ENCODE data around the gene GRM8.
"Not testable (repeated sequence)": the region's sequence is repeated elsewhere in the genome, so short reads cannot be mapped to it uniquely, and the experiment has no call there.

Gene GRM8

DNA sequence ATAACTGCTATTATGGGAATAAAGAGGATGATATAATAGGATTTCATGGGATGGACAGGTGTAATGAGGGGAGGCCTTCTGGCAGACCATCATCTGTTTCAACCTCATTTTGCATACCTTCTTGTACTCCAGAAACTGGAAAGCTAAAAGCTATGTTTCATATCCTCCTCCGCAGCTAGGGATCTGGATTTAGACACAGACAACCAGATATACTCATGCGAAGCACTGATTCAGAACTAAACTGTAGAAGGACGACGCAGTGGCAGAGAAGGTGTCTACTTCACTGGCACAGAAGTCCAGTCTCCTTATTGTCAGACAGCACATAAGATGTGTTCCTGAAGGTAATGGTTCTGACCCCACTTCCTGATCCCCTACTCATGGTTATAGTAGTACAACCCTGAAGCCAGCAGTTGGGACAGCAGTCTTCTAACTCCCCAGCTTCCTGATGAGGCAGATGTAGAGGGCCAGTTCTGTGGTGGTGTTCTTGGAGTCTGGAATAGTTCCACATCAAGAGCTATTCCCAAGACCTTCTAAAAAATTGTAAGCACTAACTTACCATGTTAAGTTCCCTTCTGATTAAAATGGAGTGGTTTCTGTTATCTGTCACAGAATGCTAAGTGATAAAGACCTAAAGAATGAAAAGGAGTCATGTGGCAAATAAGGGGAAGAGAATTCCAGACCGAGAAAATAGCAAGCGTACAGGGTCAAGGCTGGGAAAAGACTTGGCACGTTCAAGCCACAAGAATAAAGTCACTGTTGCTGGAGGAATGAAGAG, 550.3 kb downstream of the GRM8 start:
- DNase-seq = no peak

DNA sequence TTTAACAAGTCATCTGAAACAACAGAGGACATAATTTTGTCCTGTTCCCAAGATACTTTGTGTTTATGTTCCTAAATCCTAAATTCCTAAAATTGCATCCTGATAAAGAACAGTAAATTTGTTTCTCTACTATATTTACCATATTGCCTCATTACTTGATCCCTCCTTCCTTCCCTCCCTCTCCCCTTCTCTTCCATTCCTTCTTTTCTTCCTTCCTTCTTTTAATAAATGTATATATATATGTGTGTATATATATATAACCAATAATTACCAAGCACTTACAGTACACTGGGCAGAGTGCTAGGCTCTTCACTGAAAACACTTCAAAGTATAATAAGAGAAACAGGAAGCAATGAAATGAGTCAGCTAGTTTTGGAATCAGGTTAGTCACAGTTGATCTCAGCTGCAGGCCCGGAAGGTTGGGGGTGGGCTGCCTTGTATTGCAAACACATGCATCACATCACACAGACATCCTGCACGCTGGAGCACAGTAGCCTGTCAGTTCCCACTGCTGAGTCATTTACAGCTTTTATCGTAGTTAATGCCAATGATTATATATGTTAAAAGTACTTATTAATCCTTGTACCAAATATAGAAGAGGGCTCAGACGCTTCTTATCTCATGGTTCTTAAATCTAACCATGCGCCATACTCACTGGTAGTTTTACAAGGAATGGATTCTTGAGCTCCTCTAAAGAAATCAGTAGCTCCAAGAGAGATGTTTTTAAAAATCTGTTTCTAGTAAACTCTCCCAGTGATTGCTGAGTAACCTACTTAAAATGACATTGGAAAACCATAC, 551.7 kb downstream of the GRM8 start:
- DNase-seq = peak; percentile 16

DNA sequence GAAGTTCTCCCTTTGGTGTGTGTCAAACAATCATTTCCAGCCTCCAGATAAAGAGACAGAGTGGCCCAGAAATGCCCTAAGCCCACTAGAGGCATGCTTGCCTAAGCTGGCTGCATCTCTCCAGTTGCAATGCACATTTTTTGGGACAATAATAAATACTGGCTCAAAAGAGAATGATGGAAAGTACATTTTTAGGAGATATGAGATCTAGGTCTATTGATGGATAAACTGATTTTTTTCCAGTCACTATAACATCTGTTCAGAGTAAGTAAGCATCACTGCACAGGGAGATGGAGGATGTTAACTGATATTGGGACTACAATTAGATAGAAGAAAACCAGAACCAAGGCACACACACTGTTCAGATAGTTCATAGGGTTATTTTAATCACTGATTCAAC, 553.0 kb downstream of the GRM8 start:
- DNase-seq = no peak

DNA sequence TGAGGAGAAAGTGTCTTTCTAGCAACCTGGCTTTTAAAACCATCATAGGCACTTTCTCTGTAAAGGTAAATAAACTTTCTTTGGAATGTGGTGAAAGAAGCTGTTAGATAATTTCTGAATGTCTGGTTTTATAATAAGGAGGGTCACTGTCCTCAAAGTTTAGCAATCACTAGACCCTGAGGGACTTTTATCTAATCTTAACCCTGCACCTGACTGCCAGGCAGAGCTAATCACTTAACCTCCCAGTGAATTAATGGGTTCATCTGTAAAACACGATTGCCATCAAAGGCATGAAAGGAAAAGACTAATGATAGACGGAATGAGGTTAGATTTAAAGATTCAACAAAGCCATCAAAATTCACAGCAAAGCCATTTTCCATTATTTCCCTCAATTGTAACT, 553.8 kb downstream of the GRM8 start:
- no peak for DNase-seq

DNA sequence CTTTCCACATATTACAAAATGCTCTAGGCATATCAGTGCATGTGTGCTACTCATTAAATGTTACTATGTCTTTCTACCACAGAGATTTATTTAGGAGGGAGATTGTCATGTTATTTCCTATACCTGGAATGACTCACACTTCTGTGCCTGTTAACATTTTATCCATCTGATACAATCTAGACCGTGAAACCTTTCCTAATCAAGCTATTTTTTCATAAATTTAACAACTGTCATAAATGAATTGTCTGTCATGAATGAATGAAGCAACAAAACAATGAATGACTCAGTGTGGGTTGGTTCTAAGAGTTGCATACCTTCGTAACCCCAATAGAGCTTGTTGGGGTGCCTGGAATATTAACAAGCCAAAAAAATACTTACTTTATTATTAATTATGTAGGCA, 554.3 kb downstream of the GRM8 start:
- no peak for DNase-seq

DNA sequence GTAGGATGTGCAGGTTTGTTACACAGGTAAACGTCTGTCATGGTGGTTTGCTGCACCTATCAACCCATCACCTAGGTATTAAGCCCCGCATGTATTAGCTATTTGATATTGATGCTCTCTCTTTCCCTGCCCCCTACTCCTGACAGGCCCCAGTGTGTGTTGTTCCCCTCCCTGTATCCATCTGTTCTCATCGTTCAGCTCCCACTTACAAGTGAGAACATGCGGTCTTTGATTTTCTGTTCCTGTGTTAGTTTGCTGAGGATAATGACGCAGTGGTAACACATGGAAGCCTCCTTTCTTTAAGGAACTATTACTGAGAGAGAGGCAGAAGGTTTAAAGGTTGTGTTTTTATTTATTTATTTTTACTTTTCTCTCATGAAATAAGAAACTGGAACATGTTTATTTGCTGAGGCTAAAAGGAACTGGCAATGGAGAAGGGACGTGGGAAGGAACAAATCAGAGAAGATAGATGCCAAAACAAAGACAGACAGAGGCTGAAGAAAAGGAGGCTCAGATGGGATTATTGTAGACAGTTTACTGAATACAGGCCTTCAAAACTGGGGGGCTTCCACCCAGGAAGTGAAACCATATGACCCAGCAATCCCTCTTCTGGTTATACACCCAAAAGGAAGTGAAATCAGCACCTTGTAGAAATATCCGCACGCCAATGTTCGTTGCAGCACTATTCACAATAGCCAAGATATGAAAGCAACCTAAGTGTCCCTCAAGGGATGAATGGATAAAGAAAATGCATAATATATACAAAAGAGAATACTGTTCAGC, 556.3 kb downstream of the GRM8 start:
- DNase-seq = no peak

DNA sequence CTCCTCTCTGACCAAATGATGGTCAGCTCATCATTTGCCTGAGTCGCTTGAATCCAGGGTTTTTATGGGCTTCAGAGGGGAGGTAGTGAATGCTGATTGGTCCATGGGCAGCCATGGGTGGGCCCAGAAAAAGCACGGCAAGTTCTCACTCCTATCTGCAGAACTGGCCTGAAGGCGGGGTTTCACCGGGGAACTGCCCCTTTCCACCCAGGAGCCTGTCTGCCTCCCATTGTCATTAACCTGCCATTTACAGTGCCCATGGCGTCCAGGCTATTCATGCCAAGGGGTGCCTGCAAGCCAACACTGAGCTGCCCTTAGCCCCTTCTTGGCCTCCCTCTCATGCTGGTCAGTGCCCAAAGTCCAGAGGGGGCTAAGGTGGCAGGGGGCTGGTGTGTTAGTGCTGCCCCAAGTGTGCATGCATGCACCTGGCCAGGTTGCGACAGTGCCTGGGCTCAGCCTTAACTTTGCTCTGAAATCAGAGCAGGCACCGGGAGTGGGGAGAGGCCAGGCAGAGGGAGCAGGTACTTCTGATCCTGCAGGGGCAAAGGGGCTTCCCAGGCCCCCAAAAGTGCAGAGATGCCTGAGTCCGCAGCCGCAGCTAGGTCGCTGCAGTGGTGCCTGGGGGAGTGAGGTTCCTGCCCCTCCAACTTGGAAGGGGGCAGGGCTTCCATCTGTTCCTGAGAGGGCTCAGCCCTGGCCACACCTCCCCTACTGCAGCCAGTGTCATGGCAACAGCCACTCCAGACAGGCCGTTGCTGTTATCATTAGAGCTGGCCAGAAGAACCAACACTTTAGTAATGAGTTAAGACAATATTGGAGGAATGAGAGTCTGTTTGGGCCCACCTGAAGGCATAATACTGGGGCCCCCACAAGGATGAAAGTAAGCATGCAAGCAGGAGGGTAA, 561.6 kb downstream of the GRM8 start:
- DNase-seq = no peak

DNA sequence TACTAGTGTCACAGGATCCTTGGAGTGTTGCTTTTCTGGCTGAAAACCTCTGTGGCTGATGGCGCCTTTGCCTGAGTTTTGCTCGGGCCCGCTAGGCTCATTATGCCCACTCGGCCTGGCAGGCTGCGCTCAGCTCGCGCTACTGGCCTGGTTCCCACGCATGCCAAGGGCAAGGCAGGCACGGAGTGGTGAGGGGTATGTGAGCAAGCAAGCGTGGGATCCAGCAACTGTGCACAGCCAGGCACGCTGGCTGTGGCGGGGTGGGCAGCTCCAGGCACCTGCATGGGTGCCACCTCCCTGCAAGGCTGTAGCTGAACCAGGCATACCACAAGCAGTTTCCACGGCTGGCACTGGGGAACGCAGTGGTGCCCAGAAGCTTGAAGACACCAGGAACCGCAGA, 562.6 kb downstream of the GRM8 start:
- DNase-seq = no peak

DNA sequence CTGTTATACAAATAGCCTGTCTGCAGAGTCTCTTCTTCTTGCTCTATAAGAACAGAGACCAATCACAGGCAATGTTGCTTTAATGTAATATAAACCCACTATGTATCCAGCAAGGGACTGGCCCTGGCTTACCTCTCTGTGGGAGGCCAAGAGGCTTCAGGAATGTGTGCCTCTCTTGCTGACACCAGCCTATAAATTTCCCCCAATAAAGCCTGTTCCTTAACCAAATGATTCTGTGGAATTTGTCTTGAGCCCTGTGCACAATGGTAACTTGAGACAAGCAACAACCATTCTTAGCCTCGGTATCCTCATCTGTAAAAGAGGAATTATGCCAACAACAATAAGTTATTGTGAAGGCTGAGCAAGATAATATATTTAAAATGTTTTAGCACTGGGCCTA, 563.7 kb downstream of the GRM8 start:
- DNase-seq = no peak

DNA sequence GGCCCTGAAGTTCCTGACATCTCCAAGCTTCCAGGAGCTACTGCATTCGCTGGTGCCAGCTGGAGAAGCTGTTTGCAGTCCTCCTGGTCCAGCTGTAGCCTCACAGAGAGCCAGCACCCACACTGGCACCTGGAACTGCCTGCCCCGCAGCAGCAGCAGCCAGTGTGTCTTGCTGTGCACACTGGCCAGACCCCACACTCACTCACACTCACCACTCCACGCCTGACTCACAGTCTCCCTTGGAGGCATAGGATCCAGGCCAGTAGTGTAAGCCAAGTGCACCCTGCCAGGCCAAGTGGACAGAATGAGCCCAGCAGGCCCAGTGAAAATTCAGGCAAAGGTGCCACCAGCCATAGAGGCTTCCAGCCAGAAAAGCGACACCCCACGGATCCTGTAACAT, 566.3 kb downstream of the GRM8 start:
- DNase-seq = no peak

DNA sequence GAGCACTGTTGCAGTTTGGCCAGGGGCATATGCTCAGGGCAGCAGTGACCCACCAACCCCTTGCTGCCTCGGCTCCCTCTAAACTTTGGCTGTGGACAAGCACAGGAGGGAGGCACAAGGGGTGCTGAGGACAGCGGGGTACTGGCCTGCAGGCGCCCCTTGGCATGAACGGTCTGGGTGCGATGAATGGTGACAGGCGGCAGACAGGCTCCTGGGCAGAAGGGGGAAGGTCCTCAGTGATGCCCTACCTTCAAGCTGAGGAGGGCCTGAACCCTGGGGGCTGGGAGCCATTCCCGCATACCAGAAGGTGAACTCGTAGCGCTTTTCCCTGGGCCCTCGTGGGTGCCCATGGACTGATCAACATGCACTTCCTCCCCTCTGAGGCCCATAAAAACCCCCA, 567.1 kb downstream of the GRM8 start:
- no peak for DNase-seq

DNA sequence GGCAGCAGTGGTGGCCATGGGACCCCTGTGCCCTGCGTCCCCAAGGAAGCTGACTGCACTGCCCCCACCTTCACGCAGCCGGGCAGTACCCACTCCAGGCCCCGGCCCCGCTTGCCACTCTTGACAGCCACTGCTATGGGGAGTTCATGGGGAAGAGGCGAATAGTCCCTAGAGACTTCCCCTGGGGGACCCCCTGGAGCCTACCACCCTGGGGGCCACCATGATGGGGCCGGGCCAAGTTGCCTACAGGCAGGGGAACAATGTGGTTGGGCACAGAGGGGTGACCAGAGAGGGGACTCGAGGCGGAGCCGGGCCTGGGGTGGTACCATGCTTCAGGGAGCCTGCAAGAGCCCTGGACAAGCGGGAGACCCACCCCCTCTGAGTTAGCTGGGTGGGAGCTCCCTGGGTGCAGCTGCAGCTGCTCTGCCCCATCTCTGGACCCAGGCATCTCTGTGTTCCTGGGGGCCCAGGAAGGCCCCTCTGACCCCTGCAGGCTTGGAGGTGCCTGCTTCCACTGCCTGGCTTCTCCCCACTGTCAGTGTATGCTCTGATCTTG, 567.6 kb downstream of the GRM8 start:
- no peak for DNase-seq

DNA sequence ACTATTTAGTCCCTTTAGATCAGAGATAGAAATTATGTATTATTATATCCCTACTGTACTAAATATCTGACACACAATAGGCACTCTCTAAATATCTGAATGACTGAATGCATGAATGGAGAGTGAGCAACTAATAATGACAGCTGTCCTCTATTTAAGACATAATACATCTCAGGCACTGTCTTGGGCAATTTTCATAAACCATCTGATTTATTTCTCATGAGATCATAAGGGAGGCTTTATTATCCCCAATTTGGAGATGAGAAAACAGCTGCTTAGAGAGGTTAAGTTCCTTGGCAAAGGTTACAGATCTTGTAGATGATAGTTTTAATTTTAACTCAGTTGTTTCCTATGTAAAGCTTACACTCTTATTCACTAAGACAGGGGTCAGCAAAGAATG, 570.6 kb downstream of the GRM8 start:
- no peak for DNase-seq

DNA sequence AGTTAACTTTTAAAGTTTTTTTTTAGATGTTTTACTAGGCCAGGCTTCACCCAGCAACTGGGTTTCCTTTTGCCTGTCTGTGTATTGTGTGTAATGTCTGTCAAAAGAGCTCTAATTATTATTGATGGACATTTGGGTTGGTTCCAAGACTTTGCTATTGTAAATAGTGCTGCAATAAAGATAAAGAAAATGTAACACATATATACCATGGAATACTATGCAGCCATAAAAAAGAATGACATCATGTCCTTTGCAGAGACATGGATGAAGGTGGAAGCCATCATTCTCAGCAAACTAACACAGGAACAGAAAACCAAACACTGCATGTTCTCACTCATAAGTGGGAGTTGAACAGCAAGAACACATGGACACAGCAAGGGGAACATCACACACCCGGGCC, 584.0 kb downstream of the GRM8 start:
- DNase-seq = not testable (repeated sequence)

DNA sequence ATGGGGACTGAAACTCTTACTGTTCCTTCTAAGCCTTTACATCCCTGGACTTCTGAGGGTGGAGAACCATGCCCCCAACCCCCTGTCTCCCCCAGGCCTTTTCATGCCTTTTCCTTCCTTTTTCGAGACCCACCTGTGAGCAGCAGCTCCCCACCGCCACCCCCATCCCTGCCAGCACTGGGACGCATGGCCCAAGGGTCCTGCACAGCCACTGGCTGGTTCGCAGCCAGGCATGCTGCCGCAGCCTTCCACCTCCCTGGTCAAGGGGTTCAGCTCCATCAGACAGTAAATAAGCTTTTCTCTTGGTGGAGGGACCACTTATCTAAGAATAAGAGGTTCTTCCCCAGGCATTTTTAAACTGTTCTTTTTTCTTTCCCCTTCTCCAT, 584.4 kb downstream of the GRM8 start:
- no peak for DNase-seq

DNA sequence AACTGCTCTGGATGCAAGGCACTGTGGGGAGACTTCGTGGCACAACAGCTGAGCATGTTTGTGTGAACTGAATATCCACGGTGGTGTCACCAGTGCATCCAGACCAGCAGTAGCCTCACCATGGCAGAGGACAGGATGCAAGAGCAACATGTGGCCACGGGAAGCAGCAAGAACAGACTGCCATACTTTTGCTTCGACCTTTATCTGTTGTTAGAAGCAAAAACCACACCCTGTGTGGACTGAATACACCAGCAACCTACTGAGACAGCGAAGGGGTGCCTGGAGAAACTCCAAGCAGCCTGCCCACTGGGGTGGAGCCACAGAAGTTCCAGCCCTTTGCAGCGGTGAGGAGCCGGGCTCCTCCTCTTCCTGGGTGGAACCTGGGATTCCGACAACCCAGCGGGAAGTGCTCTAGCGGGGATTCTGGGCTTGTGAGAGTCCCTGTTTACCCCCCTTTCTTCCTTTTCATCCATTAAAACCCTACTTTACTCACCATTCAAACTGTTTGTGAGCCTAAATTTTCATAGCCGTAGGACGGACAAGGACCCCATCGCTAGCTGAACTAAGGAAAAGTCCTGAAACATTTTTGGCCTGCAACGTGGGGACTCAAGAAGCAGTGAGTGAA, 584.9 kb downstream of the GRM8 start:
- peak; percentile 45 for DNase-seq

DNA sequence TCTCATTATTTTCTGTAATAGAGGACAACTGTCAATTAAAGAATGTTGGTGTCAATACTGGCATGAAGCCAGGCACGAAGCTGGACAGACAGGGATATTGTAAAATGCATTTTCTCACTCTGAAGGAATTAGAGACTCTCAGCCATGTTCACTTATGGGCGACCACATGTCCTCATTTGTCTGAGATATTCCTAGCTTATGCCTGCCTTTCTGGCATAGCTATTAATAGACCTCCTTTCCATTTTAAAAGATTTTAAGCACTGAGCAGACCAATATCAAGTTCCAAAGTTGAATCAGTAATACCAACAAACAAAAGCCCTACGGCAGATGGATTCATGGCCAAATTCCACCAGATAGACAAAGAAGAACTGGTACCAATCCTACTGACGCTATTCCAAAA, 589.9 kb downstream of the GRM8 start:
- DNase-seq = no peak

DNA sequence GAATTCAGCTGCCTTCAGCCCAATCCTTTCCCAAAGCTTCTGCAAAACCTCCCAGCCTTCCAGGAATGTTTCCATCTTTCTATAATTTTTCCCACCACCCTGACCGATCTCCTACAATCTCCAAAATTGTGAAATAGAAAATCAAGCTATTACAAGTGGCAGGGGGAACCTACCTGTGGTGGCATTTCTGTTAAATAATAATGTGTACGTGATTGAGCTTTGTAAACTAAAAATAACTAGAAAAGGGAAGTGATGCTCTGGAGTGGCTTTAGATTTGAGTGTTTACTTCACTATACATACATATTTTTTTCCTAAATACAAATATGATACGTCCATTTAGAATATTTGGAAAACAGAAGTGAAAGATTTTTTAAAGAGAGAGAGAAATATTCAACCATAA, 593.6 kb downstream of the GRM8 start:
- DNase-seq = no peak

DNA sequence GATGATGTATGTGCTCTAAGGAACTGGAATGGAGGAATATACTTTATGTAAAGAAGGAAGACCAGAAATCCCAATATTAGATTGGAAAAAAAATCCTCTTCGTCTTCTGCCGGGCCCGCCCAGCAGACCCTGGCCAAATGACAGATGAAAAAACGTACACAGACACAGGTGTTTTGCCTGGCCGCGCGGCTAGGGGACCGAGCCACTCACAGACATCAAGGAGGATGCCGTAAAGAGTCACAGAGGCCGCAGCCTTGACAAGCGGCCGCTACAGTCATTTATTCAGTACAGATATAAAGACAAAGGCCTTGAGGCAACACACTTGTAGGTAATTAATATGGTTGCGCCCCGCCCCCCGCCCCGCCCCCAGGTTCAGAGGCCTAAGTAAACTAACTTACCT, 594.1 kb downstream of the GRM8 start:
- DNase-seq = no peak

DNA sequence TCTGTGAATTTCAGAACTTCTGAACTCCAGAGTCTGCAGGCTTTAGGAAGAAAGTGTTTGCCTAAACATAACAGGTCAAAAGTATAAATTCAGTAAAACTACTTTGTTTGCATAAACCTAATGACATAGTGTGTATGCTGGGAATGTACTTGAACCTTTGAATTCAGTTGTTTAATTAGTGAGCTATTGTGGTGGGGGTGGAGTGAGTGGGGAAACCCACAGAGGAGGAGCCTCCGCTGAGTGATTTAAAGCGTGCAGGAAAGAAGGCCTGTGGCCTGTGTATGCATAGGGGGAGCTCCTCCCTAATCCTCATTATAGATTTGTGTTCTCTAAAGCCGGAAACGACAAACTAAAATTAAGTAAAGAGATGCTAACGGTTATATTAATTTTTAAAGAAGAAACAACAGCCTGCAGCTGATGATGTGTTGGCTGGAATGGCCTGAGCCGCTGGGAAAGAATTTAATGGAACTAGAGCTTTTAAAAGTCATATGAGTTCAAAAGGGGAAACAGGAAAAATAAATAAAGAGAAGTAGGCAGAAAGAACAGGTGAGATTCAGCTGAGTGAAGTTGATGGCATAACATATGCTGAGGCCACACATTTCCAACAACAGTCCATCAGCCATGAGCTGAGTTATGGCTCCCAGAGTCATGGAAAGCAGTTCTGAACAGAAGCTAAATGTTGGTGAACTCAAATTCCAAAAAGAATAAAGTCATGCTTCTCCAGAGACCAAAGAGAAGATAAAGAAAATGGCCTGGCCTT, 595.0 kb downstream of the GRM8 start:
- DNase-seq = no peak

DNA sequence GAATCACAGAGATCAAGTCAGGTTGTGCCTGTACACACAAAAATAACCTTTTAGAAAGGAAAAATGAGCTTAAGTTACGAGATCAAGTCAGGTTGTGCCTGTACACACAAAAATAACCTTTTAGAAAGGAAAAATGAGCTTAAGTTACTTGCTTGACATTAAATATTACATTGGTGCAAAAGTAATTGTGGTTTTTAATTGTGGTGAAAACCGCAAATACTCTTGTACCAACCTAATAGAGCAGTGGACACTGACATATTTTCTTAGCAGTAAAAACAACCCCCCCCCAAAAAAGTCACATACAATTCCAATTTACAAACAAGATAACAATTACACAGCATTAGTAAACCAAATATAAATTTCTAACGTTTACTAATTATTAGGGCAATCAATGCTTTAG, 595.6 kb downstream of the GRM8 start:
- DNase-seq = no peak
